Sciatic nerve (tissue), 2 donors: ENCODE results near the gene MACIR. TPM values are rescaled to one million over a fixed set of nuclear protein-coding genes. Genes with fewer than 3 reads are reported as not detected.
A peak's percentile ranks its signal among the peaks of the same experiment; 100 is the strongest.

Source experiments
- ATAC-seq: fragments of 200-7000 bp; cut with Tn5 transposase; one replicate; pipeline ENCODE4 v1.9.1; 2020; ENCODE audit warnings: mild to moderate bottlenecking, moderate library complexity
- DNase-seq: peaks from one replicate; pipeline ENCODE4 v3.0.0-alpha.2; 2020; ENCODE audit warnings: low spot score
- intact Hi-C: fragments of 100-400 bp; cut with DNase I; formaldehyde crosslinking; loops from one replicate; pipeline ENCODE4 v1.14.2; 2022
- total RNA-seq: library from RNA; stranded (reverse); fragmentation: NEBNext Ultra II Directional; extraction: Animal tissue kit (Norgen Biotek cat#: 25700); gene quantifications from one replicate; pipeline ENCODE4 v1.2.1, GENCODE V29; 2021
- donor health status: DM: no; HTN: no; CAD: no.
- donor health status: DM: no; HTN: no; CAD: no.

MACIR gene
- total RNA-seq, 1 donor from 2014 or later = 24.2 TPM

GRCh38 chr5:103237778-103238177 is 20.8 kb upstream of the MACIR start:
- DNase-seq = no peak
- intact Hi-C loops = loop anchor here (10.0 kb wide), 1 partner anchor 237 kb away; no protein-coding TSS in a partner anchor
- no peak for ATAC-seq

- DNase-seq (no peak), ATAC-seq (no peak)
- intact Hi-C loops = no loop called here
Observed at GRCh38 chr5:103243665-103244064, 14.9 kb upstream of the MACIR start.

- DNase-seq = no peak
Observed at GRCh38 chr5:103244398-103244797, 14.2 kb upstream of the MACIR start.

DNA sequence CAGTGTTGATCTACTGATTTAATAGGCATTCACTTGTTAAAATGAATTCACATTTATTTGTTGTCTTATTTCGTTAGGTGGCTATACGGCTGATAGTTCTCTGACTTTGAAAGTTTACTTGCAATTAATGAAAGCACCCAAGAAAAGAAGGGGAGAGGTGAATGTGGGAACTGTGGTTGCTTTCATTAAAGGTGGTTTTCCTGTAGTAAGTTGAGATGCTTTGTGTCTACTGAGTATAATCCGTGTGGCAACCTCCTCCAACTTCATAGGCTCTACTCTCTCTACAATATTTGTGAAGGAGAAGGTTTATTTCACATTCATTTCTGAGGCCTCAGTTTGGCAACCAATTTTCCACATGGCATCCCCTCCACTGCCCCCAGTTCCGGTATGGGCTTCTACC is 12.8 kb upstream of the MACIR start:
- DNase-seq (no peak), ATAC-seq (no peak)
- intact Hi-C loops = no loop called here

More at GRCh38 chr5:103244398-103244797, 14.2 kb upstream of the MACIR start:
- intact Hi-C loops = no loop called here
- ATAC-seq = no peak

DNA sequence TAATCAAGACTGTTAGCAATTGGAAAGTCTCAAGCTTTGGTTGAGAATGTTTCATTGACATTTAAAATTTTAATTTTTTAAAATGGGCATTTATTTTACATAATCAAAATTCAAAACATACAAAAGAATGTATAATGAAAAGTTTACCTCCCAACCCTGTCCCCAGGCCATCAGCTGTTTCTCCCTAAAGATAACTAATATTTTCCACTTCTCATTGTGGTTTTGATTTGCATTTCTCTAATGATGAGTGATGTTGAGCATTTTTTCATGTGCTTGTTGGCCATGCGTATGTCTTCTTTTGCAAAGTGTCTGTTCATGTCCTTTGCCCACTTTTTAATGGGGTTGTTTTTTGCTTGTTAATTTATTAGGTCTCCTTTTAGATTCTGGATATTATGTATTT is 11.4 kb upstream of the MACIR start:
- DNase-seq (no peak), ATAC-seq (no peak)
- intact Hi-C loops = no loop called here

DNA sequence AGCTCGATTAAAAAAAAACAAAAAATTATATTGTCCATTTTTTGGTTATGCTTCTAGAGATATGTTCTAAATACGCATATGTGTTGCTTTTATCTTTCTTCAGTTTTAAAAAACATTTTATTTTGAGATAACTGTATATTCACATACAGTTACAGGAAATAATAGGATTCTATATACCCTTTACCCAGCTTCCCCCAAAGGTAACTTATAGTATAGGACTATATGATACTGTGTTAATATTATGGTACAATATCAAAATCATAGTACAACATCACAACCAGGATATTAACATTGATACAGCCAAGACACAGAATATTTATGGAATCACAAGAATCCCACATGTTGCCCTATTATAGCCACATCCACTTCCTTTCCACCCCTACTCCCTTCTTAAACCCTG is 9.5 kb upstream of the MACIR start:
- DNase-seq = no peak
- ATAC-seq = no peak
- intact Hi-C loops = no loop called here

- no peak for DNase-seq
- no peak for ATAC-seq
- intact Hi-C loops = no loop called here
Observed at GRCh38 chr5:103254921-103255320, 3.6 kb upstream of the MACIR start.

GRCh38 chr5:103255691-103256090 is 2.9 kb upstream of the MACIR start:
- DNase-seq (no peak), ATAC-seq (no peak)
- intact Hi-C loops = no loop called here

DNA sequence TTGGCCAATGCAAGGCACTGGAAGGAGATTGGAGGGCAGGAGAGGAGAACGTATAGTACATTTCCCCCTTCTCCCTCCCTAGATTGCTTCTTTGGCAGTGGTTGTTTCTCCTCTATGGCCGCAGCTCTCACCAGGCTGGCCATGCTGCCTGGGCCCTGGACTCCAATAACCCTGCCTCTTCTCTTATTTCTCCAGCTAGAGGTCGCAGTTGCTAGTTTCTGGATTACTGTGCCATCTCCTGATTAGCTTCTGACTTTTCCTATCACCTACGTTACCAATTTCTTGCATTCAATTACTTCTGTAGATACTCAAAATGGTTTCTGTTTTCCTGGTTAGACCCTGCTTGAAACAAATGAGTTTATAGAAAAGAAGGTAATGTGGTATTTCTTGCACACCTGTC is 2.4 kb upstream of the MACIR start:
- intact Hi-C loops = no loop called here
- no peak for ATAC-seq
- no peak for DNase-seq

DNA sequence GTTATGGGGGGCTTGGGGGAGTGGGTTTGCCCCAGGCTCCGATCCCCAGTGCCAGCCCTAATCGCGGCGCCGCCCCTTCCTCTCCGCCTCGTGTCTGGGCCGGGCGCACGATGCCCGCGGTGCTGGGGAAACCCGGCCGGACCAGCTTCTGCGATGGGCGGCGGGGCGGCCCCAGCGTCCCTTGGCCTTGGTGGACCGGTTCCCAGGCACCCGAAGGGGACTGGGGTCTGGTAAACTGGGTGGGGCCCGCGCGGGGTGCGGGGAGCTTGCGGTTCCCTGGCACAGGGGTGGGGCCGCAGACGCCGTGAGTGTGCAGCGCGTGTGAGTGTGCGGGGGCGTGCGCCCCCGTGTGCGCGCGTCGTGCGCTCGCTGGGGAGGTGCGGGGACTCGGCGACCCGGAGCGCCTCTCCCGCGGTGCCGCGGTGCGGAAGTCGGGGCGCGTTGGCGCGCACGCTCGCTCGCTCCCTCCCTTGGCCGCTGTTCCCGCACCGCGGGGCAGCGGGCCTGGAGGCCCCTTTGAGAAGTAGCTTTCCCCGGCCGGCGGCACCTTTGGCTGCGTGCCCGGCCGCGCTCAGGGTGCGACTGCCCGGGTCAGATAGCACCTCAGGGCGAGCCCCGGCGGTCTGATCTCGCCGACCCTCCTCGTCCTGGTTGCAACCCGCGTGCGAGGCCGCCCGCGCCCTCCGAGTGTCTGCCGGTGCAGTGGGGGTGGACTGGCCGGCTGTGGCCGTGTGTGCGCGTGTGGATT is 568 bp downstream of the MACIR start:
- intact Hi-C loops = no loop called here
- ATAC-seq (peak; percentile 25), DNase-seq (peak; percentile 75)

GRCh38 chr5:103259705-103260355 is 1.3 kb downstream of the MACIR start:
- DNase-seq (no peak), ATAC-seq (no peak)
- intact Hi-C loops = no loop called here

DNA sequence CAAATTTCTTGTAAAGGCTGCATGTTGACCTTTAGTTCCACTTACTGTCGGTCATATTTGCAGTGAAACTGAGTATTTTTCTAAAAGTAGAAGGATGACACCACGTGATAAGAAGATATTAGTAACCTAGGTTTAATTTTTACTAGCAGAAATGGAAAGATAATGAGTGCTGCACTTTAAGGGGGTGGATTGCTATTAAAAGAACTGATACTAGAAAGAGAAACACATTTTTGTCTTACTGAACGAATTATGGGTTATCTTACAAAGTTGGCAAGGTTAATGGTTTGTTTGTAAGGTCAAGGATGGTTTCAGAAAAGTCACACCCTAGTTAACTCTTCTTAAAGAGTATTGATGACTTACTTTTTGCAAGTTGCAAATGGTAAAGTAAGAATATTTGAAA is 2.4 kb downstream of the MACIR start:
- ATAC-seq (no peak), DNase-seq (no peak)
- intact Hi-C loops = no loop called here

GRCh38 chr5:103262422-103262871 is 3.9 kb downstream of the MACIR start:
- no peak for ATAC-seq
- intact Hi-C loops = no loop called here
- no peak for DNase-seq

DNA sequence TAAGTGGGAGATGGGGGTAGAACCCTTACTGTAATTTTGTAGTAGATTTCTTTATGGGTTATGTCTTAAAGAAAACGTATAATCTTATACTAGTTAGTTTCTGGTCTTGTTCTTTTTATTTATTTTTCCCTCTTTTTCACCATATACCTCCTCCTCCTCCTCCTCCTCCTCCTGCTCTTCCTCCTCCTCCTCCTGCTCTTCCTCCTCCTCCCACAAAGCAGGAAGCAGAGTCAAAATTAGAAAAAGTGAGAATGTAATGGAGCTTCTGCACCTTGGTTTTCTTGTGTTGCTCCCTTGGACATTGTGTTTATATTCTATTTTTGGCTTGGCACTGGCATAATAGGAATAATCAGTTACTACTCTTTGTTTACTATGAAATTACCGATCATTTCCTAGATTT is 4.5 kb downstream of the MACIR start:
- intact Hi-C loops = no loop called here
- ATAC-seq (no peak), DNase-seq (no peak)

DNA sequence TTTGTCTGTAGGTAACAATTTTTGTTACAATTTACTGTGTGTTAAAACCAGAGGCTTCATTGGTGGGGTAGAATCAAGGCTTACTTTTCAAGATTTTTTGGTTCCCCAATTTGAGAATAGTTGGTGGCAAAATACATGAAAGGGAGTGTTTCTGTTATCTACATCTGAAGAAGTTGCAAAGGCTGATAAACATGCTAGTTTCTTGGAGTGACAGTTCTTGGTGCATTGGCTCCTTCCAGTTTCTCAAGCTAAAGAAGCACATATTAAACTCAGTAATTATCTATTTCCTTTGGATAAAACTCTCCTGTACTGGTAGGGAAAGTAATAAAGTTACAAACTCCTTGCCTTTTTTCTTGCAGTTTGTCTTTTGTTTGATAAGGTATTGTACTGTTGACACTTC is 5.9 kb downstream of the MACIR start:
- ATAC-seq (no peak), DNase-seq (no peak)
- intact Hi-C loops = no loop called here

DNA sequence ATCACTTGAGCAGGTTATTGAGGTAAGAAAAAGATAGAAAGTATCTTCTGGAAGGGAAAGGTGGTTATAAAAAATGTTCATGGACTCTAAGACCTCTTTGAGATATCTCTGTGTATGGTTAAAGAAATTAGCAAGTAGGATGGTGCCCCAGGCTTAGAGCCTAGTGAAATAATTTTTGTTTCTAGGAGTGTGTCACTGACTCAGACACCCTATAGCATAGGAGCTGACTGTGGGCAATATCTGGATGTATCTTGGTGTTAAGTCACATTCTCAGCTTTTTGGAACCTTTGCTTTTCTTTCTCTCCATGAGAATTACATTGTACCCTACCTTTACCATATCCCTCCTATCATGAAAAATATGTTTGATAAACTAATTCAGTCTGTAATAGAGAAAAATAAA is 12.0 kb downstream of the MACIR start:
- DNase-seq (no peak), ATAC-seq (no peak)
- intact Hi-C loops = no loop called here

DNA sequence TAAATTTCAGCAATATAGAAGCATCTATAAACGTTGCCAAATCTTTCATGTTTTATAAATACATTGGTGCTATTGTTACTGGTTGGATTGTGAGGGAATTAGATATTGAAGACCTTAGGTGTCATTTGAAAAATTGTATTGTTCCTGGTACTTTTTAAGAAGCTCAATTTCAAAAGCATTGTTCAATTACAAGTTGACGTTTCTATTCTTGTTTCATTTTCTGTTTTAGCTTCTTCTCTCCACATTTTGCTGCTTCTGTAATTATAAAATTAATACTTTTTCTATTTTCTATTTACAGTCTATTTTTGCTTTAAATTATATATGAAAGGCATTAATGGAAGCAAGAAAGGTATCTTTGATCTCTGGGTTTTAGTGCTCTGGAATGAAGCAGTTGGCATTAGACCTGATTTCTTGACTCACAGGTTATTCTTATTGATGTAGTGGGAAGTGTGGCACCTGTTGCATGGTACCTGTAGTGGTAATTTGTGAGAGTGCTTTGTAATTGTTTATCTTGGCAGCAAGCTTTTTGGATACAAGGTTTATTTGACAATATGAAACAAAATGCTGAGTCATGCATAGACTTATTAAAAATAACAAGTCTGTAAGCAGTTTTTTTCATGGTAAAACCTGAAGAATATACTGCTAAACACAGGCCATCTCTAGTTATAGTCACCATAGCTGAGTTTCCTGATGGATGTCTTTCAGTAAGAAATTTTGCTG is 13.2 kb downstream of the MACIR start:
- intact Hi-C loops = no loop called here
- no peak for DNase-seq
- no peak for ATAC-seq

DNA sequence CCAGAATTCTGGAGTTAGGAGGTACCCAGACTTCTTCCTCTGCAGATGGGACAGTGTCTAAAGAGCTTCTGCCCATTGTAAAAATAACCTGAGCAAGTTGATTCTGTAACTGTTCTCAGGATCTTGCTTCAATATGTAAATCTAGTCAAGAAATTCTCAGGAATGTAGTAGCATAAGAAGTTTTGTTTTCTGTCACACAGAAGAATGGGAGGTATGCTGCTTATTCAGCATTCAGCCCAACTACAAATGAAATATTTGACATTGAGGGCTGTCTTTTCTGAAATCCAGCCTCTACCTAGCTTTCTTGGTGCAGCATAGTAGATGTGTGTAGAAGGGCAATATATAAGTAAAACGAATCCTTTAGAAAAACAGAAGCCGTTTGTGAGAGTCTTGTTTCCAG is 13.8 kb downstream of the MACIR start:
- no peak for ATAC-seq
- intact Hi-C loops = no loop called here
- DNase-seq = no peak

- intact Hi-C loops = no loop called here
- ATAC-seq (no peak), DNase-seq (no peak)
Observed at GRCh38 chr5:103273952-103274351, 15.4 kb downstream of the MACIR start.

- no peak for ATAC-seq
- no peak for DNase-seq
- intact Hi-C loops = no loop called here
Observed at GRCh38 chr5:103275851-103276250, 17.3 kb downstream of the MACIR start.
